HepG2 (cell line): ENCODE data around the gene TRMT112. TPM values are rescaled to one million over a fixed set of nuclear protein-coding genes. Genes with fewer than 3 reads are reported as not detected.

Experiments
- AHR ChIP-seq: IDR thresholded peaks from 2 replicates; pipeline ENCODE4 v1.6.1; 2018; ENCODE audit warnings: missing genetic modification reagents, missing compliant biosample characterization
- RERE ChIP-seq: IDR thresholded peaks from 2 replicates; pipeline ENCODE4 v1.6.1; 2016; ENCODE audit warnings: low read depth, missing genetic modification reagents, missing compliant biosample characterization
- TCF7 ChIP-seq: sonication (generic); IDR thresholded peaks from 2 replicates; pipeline ENCODE4 v1.6.1; 2016; ENCODE audit warnings: antibody characterized with exemption, low read depth
- TFDP2 ChIP-seq: sonication (generic); formaldehyde crosslinking; IDR thresholded peaks from 2 replicates; pipeline ENCODE4 v1.4.0; 2020; ENCODE audit warnings: missing genetic modification reagents
- ZBTB2 ChIP-seq: sonication (generic); formaldehyde crosslinking; IDR thresholded peaks from 2 replicates; pipeline ENCODE4 v1.8.0; 2022; ENCODE audit warnings: low read depth, missing genetic modification reagents
- ZNF691 ChIP-seq: sonication (generic); formaldehyde crosslinking; IDR thresholded peaks from 2 replicates; pipeline ENCODE4 v1.4.0; 2020; ENCODE audit warnings: missing genetic modification reagents, low read depth, mild to moderate bottlenecking, borderline replicate concordance
- polyA plus RNA-seq, 8 experiments: library from polyadenylated mRNA; depleted of rRNA in 3 of 8; stranded (reverse) in 7 of 8; unstranded in 1 of 8; fragments of >200 nt; fragmentation: Illumina TruSeq in 4 of 8; extraction: Trizol in 4 of 8; gene quantifications; 2 replicates each; pipeline versions ENCODE4 v1.2.1 to v1.2.3, GENCODE V29; 2011 to 2016; ENCODE audit warnings: low read depth in 4 of 8, missing spikeins in 1 of 8, mixed read lengths in 1 of 8; ENCODE audit not compliant: insufficient read depth in 1 of 8
- total RNA-seq, 5 experiments: library from RNA; depleted of rRNA; stranded (reverse); fragments of >200 nt; fragmentation: Illumina TruSeq; extraction: Trizol; gene quantifications; 2 replicates each; pipeline ENCODE4 v1.2.3, GENCODE V29; 2016; ENCODE audit warnings: low read depth in 1 of 5
- TF ChIP-seq, protein P1 (sequence below): sonication (generic); formaldehyde crosslinking; IDR thresholded peaks from 2 replicates; pipeline ENCODE4 v1.4.0; 2020; ENCODE audit warnings: low read depth, missing genetic modification reagents
- TF ChIP-seq, protein P2 (sequence below): sonication (generic); formaldehyde crosslinking; IDR thresholded peaks from 2 replicates; pipeline ENCODE4 v1.5.1; 2020; ENCODE audit warnings: missing genetic modification reagents, mild to moderate bottlenecking, borderline replicate concordance
- TF ChIP-seq, protein P3 (sequence below): IDR thresholded peaks from 2 replicates; pipeline ENCODE4 v1.4.0; 2020; ENCODE audit warnings: mild to moderate bottlenecking, missing genetic modification reagents

Gene TRMT112
- total and polyA plus RNA-seq, 2 of the 13 experiments (the other 11 are each of a cell fraction or from before 2014, with no cell fraction given): 186 to 409 TPM

- TF ChIP-seq RERE (no peak), TCF7 (no peak), ZNF691 (CRISPR knock-in tag) (no peak; the same call in 1 of the 2 replicates), TFDP2 (CRISPR knock-in tag) (no peak), ZBTB2 (no peak), AHR (CRISPR knock-in tag) (no peak)
- TF ChIP-seq, protein P1, sequence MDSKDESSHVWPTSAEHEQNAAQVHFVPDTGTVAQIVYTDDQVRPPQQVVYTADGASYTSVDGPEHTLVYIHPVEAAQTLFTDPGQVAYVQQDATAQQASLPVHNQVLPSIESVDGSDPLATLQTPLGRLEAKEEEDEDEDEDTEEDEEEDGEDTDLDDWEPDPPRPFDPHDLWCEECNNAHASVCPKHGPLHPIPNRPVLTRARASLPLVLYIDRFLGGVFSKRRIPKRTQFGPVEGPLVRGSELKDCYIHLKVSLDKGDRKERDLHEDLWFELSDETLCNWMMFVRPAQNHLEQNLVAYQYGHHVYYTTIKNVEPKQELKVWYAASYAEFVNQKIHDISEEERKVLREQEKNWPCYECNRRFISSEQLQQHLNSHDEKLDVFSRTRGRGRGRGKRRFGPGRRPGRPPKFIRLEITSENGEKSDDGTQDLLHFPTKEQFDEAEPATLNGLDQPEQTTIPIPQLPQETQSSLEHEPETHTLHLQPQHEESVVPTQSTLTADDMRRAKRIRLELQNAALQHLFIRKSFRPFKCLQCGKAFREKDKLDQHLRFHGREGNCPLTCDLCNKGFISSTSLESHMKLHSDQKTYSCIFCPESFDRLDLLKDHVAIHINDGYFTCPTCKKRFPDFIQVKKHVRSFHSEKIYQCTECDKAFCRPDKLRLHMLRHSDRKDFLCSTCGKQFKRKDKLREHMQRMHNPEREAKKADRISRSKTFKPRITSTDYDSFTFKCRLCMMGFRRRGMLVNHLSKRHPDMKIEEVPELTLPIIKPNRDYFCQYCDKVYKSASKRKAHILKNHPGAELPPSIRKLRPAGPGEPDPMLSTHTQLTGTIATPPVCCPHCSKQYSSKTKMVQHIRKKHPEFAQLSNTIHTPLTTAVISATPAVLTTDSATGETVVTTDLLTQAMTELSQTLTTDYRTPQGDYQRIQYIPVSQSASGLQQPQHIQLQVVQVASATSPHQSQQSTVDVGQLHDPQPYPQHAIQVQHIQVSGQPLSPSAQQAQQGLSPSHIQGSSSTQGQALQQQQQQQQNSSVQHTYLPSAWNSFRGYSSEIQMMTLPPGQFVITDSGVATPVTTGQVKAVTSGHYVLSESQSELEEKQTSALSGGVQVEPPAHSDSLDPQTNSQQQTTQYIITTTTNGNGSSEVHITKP (CRISPR knock-in tag): no peak
- TF ChIP-seq, protein P2, sequence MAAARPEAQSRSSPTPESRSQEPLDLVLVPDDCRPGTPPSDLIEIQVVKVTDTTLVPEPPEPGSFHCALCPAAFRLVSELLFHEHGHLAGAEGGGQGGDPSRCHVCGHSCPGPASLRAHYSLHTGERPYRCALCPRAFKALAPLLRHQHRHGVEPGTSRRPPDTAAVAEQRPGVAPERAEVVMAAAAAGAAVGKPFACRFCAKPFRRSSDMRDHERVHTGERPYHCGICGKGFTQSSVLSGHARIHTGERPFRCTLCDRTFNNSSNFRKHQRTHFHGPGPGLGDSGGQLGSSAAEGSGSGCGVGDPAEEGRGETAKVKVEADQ (CRISPR knock-in tag): no peak
- TF ChIP-seq, protein P3, sequence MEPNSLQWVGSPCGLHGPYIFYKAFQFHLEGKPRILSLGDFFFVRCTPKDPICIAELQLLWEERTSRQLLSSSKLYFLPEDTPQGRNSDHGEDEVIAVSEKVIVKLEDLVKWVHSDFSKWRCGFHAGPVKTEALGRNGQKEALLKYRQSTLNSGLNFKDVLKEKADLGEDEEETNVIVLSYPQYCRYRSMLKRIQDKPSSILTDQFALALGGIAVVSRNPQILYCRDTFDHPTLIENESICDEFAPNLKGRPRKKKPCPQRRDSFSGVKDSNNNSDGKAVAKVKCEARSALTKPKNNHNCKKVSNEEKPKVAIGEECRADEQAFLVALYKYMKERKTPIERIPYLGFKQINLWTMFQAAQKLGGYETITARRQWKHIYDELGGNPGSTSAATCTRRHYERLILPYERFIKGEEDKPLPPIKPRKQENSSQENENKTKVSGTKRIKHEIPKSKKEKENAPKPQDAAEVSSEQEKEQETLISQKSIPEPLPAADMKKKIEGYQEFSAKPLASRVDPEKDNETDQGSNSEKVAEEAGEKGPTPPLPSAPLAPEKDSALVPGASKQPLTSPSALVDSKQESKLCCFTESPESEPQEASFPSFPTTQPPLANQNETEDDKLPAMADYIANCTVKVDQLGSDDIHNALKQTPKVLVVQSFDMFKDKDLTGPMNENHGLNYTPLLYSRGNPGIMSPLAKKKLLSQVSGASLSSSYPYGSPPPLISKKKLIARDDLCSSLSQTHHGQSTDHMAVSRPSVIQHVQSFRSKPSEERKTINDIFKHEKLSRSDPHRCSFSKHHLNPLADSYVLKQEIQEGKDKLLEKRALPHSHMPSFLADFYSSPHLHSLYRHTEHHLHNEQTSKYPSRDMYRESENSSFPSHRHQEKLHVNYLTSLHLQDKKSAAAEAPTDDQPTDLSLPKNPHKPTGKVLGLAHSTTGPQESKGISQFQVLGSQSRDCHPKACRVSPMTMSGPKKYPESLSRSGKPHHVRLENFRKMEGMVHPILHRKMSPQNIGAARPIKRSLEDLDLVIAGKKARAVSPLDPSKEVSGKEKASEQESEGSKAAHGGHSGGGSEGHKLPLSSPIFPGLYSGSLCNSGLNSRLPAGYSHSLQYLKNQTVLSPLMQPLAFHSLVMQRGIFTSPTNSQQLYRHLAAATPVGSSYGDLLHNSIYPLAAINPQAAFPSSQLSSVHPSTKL (CRISPR knock-in tag): no peak; the same call in 1 of the 2 replicates
These were observed 10.3 kb downstream of the TRMT112 start (continued) for GRCh38 chr11:64306876-64307622.
